IPS-20b (cell line): ENCODE measurements around the gene SDCBP2.
"Not testable (repeated sequence)": the region's sequence is repeated elsewhere in the genome, so short reads cannot be mapped to it uniquely, and the experiment has no call there.

Experiments used
- H3K27ac ChIP-seq: one replicate; pipeline ENCODE4 v1.5.1; 2013; ENCODE audit warnings: low read length
- H3K27me3 ChIP-seq: 2 replicates; pipeline ENCODE4 v1.6.1; 2013; ENCODE audit warnings: mild to moderate bottlenecking, low read length, inconsistent platforms; ENCODE audit not compliant: insufficient read depth
- H3K36me3 ChIP-seq: 2 replicates; pipeline ENCODE4 v1.6.1; 2013; ENCODE audit warnings: low read depth, mild to moderate bottlenecking, inconsistent platforms, low read length, moderate library complexity; ENCODE audit not compliant: insufficient read depth
- H3K4me1 ChIP-seq: 2 replicates; pipeline ENCODE4 v1.6.1; 2013; ENCODE audit warnings: mild to moderate bottlenecking, control low read depth, inconsistent platforms, low read length, moderate library complexity; ENCODE audit not compliant: insufficient read depth
- H3K4me3 ChIP-seq: 2 replicates; pipeline ENCODE4 v1.5.1; 2013; ENCODE audit warnings: mild to moderate bottlenecking, low read length, inconsistent platforms
- H3K9ac ChIP-seq: 2 replicates; pipeline ENCODE4 v1.6.1; 2013; ENCODE audit warnings: low read depth, mild to moderate bottlenecking, inconsistent platforms, low read length, moderate library complexity
- H3K9me3 ChIP-seq: 2 replicates; pipeline ENCODE4 v1.6.1; 2013; ENCODE audit warnings: mild to moderate bottlenecking, low read depth, low read length, inconsistent platforms; ENCODE audit not compliant: insufficient read depth

Gene SDCBP2

DNA sequence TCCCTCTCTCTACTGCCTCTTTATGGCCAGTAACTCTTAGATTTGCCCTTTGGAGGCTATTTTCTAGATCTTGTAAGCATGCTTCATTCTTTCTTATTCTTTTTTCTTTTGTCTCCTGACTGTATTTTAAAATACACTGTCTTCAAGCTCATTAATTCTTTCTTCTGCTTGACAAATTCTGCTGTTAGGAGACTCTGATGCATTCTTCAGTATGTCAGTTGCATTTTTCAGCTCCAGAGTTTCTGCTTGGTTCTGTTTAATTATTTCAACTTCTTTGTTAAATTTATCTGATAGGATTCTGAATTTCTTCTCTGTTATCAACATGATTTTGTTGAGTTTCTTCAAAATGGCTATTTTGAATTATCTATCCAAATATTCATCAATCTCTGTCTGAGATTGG is 25.0 kb upstream of the SDCBP2 start:
- Histone ChIP-seq H3K36me3 (peaks cover 21% of the 10 kb centered on the region), H3K4me3 (no peak overlapping the region), H3K27ac (no peak overlapping the region), H3K27me3 (no peaks in the 10 kb centered on the region), H3K9ac (no peak overlapping the region), H3K4me1 (no peaks in the 10 kb centered on the region), H3K9me3 (no peaks in the 10 kb centered on the region; the same call in 1 of the 2 replicates)

DNA sequence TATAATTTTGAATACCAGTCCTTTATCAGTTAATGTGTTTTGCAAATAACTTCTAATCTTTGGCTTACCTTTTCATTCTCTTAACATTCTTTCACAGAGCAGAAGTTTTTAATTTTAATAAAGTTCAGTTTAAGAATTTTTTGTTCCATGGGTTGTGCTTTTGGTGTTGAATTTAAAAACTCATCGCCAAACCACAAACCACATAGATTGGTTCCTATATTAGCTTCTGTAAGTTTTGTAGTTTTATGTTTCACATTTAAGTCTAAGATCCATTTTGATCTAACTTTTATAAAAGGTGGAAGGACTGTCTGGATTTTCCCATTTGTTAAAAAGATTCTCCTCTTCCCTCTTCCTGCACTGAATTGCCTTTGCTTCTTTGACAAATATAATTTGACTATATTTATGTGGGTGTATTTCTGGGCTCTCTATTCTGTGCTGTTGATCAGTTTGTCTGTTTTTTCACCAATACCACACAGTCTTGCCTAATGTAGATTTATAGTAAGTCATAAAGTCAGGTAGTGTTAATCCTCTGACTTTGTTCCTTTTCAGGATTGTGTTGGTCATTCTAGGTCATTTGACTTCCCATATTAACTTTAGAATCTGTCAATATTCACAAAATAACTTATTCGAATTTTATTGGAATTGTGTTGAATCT is 17.5 kb upstream of the SDCBP2 start:
- H3K4me1 ChIP-seq, result no peaks in the 10 kb centered on the region
- no peak overlapping the region for H3K27ac ChIP-seq
- H3K27me3 ChIP-seq, result no peaks in the 10 kb centered on the region
- no peak overlapping the region for H3K4me3 ChIP-seq
- H3K36me3 ChIP-seq, result no peaks in the 10 kb centered on the region
- no peak overlapping the region for H3K9ac ChIP-seq
- H3K9me3 ChIP-seq, result peaks cover 11% of the 10 kb centered on the region

DNA sequence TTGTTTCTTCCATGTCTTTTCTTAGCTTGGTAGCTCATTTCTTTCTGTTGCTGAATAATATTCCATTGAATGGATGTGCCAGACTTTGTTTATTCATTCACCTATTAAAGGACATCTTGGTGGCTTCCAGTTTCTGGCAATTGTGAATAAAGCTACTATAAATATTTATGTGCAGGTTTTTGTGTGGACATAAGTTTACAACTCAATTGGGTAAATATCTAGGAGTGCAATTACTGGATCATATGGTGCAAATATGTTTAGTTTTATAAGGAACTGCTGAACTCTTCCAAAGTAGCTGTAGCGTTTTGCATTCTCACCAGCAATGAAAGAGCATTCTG is 16.8 kb upstream of the SDCBP2 start:
- H3K27me3 ChIP-seq, result no peaks in the 10 kb centered on the region
- H3K4me3 ChIP-seq, result no peak overlapping the region
- peaks cover 11% of the 10 kb centered on the region for H3K9me3 ChIP-seq
- no peaks in the 10 kb centered on the region for H3K36me3 ChIP-seq
- H3K27ac ChIP-seq, result no peak overlapping the region
- H3K9ac ChIP-seq, result no peak overlapping the region
- H3K4me1 ChIP-seq, result no peaks in the 10 kb centered on the region

DNA sequence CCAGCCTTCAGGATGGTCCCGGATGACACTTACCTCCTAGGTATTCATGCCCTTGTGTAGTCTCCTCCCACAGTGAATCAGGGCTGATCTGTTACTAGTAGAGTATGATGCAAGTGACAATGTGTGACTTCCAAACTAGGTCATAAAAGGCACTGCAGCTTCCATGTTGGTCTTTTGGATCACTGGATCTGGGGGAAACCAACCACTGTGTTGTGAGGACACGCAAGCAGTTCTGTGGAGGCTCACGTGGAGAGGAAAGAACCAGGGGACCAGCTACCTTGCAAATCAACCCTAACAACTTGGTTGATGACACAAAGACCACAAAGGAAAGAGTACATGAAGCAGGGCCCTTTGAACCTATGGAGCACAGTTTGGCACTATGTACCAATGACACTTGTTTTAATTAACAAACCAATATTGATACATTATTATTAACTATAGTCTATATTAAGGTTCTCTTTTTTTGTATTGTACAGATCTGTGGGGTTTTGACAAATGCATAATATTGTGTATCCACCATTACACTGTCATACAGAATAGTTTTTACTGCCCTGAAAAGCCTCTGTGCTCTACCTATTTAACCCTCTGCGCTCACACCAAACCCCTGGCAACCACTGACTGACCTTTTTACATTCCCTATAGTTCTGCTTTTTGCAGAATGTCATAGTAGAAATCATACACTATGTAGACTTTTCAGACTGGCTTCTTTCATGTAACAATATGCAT is 16.3 kb upstream of the SDCBP2 start:
- no peaks in the 10 kb centered on the region for H3K27me3 ChIP-seq
- no peaks in the 10 kb centered on the region for H3K36me3 ChIP-seq
- H3K9me3 ChIP-seq, result peaks cover 11% of the 10 kb centered on the region
- no peaks in the 10 kb centered on the region for H3K4me1 ChIP-seq
- no peak overlapping the region for H3K9ac ChIP-seq
- H3K4me3 ChIP-seq, result no peak overlapping the region
- H3K27ac ChIP-seq, result no peak overlapping the region

DNA sequence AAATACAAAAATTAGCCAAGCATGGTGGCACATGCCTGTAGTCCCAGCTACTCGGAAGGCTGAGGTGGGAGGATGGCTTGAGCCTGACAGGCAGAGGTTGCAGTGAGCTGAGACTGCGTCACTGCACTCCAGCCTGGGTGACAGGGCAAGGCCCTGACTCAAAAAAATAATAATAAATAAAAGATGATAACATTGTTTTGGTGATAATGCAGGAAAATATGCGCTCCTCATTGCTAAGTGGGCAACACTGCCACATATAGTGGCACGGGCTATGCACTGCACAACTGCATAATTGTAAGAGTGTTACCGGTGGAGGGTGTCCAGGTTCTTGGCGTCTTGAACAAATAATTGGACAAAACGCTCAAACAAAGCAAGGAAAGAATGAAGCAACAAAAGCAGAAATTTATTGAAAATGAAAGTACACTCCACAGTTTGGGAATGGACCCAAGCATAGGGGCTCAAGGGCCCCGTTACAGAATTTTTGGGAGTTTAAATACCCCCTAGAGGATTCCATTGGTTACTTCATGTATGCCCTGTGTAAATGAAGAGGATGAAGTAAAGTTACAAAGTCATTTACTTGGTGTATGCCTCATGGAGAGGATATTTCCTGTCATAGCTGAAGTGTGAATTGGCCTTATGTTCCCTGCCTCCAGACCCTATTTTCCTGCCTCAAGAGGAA is 14.6 kb upstream of the SDCBP2 start:
- H3K27ac ChIP-seq, H3K9ac ChIP-seq, H3K27me3 ChIP-seq, H3K36me3 ChIP-seq, H3K4me1 ChIP-seq, H3K4me3 ChIP-seq: not testable (repeated sequence)
- H3K9me3 ChIP-seq, result peaks cover 11% of the 10 kb centered on the region; the same call in 1 of the 2 replicates

DNA sequence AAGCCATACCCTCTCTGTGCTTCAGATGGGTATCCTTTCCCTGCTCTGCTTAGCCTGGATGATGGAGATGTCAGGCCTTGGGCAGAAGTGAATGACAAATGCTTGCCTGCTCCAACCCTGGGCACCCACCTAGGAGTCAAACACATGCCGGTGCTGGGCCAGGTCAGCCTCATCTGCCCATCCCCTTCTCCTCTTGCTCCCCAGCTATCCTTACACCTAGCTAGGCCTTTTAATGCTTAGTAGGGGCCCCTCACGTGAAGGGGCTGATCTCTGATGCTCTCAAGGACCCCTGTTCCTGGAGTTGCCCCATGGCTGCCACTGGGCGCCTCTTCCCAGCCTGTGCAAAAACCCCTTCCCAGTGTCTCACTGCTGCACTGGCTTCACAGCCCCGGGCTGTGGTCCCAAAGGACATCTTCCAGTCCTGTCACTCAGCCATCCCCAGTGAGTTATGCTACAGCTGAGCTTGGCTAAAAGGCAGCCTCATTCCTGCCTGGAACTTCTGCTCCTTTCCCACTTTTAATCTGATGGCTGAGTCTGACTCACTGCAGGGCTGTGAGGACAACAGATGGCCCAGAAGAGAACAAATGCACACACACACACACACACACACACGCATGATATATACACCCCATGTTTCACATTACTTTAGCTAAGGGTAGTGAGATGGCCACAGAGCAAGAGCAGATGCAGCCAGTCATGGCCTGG is 12.8 kb upstream of the SDCBP2 start:
- no peaks in the 10 kb centered on the region for H3K27me3 ChIP-seq
- no peak overlapping the region for H3K9ac ChIP-seq
- no peak overlapping the region for H3K4me3 ChIP-seq
- H3K27ac ChIP-seq, result no peak overlapping the region
- peaks cover 1% of the 10 kb centered on the region; the same call in 1 of the 2 replicates for H3K9me3 ChIP-seq
- no peaks in the 10 kb centered on the region for H3K4me1 ChIP-seq
- no peaks in the 10 kb centered on the region for H3K36me3 ChIP-seq

DNA sequence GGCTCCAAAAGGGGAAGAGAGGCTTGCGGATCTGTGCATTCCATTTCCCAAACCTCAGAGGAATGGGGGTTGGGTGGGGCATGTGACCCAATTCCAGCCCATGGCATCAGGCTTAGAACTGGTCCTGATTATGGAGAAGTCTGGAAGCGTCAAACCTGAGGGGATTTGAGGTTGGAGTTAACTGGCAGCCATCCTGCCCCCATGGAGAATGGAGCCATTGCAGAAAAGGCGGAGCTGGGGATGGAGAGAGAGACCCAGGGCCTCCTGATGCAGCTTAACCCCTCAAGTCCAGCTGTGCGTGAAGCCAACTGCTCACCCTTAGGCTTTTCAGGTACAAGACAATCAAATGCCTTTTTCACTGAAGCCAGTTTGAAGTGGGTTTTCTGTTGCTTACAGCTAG is 9.9 kb upstream of the SDCBP2 start:
- Histone ChIP-seq H3K27ac (no peak overlapping the region), H3K9ac (no peak overlapping the region), H3K4me1 (no peaks in the 10 kb centered on the region), H3K4me3 (no peak overlapping the region), H3K36me3 (0 out of 2 replicates have a peak, but pooled peaks cover 3% of the 10 kb centered on the region), H3K9me3 (no peaks in the 10 kb centered on the region), H3K27me3 (no peaks in the 10 kb centered on the region)

DNA sequence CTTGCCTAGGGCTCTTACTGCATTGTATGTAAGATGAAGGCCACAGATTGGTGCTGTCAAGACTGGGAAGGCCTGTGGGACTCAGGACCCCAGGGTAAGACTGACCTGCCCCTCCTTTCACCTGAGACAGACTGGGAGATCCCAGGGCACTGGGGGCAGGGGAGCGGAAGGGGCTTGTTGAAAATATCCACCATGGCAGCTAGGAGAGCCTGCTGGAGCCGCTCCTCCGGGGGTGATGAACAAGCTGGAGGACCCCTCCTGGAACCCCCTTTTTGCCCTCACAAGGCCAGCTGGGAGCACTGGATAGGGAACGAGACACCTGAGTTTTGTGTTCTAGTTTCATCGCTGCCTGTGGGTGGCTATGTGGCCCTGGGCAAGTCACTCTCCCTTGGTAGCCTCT is 9.2 kb upstream of the SDCBP2 start:
- H3K36me3 ChIP-seq, result 0 out of 2 replicates have a peak, but pooled peaks cover 4% of the 10 kb centered on the region
- H3K9ac ChIP-seq, result no peak overlapping the region
- H3K9me3 ChIP-seq, result no peaks in the 10 kb centered on the region
- no peaks in the 10 kb centered on the region for H3K27me3 ChIP-seq
- H3K4me3 ChIP-seq, result no peak overlapping the region
- no peak overlapping the region for H3K27ac ChIP-seq
- H3K4me1 ChIP-seq, result no peaks in the 10 kb centered on the region

DNA sequence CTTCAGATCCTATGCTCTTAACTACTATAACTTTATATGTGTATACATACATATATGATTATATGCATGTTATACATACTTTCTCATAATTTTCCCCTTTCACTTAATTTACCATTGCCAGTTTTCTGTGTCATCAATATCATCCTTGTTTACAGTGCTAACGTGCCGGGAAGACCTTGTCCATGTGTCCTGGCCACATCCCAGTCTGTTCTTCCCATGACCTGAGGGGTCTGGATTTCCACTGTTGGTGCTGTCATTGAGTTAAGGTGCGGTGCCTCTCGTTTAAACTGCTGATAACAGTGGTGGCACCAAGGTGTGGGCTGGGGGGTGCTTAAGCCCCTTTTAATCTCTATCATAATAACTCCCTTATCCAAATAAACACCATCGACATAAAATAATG is 8.5 kb upstream of the SDCBP2 start:
- no peak overlapping the region for H3K9ac ChIP-seq
- no peaks in the 10 kb centered on the region for H3K27me3 ChIP-seq
- H3K4me3 ChIP-seq, result no peak overlapping the region
- 0 out of 2 replicates have a peak, but pooled peaks cover 8% of the 10 kb centered on the region for H3K36me3 ChIP-seq
- H3K27ac ChIP-seq, result no peak overlapping the region
- no peaks in the 10 kb centered on the region for H3K9me3 ChIP-seq
- H3K4me1 ChIP-seq, result no peaks in the 10 kb centered on the region

DNA sequence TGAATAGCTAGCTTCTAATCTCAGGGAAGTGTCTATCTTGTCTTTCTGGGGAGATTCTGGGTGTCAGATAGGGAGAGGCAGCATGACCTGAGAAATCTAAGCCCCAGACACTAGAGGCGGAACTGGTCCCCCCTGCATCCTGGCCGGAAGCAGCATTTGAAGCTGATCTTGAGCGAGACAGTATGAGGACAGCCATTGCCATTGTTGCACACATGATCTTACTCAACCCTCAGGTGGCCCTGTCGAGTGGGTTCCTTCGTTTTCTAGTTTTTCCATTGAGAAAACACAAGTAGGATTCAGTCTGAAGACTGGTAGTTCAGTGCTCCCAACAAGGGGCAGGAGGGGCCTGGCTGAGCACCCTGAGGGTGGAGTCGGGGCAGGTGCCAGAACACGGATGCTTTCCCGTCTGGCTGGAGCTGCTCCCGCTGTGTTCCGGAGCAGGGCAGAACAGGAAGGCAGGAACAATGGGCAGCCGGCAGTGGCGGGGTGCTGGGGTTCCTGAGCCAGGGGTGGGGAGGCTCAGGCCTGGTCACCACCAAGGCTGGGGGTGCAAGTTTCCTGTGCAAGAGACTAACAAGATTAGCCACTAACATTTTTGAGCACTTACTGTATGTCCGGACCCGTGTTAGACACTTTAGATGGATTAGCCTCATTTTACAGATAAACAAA is 7.9 kb upstream of the SDCBP2 start:
- 0 out of 2 replicates have a peak, but pooled peaks cover 8% of the 10 kb centered on the region for H3K36me3 ChIP-seq
- H3K27me3 ChIP-seq, result no peaks in the 10 kb centered on the region
- no peak overlapping the region for H3K27ac ChIP-seq
- H3K4me1 ChIP-seq, result no peaks in the 10 kb centered on the region
- H3K9ac ChIP-seq, result no peak overlapping the region
- H3K9me3 ChIP-seq, result no peaks in the 10 kb centered on the region
- no peak overlapping the region for H3K4me3 ChIP-seq

DNA sequence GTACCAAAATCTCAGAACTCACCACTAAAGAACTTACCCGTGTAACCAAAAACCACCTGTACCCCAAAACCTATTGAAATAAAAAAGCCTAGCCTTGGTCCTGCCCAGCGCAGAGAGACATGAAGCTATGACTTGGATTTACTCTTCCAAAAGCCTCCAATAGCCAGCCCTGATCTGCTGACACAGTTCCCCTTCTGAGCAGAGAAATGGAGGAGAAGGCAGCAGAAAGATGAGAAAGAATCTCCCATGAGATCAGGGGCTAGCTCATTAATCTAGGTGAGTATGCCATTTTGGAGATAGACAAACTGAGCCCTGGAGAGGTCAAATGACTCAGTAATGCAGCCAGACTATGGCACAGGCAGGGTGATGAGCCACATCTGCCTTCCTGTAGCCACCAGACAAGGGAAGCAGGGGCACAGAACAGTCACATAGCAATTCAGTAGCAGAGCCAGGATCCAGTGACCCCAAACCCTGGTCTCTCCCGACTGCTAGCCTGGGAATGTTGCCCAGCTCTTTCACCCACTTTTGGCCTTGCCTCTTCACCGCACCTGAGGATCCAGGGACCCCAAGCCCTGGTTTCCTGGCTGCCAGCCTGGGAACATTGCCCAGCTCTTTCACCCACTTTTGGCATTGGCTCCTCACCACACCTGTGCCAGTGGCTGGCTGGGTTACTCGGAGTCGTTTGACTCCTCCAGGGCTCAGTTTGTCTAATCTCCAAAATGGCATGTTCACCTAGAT is 7.2 kb upstream of the SDCBP2 start:
- H3K27ac ChIP-seq, result no peak overlapping the region
- no peaks in the 10 kb centered on the region for H3K4me1 ChIP-seq
- H3K9me3 ChIP-seq, result no peaks in the 10 kb centered on the region
- 0 out of 2 replicates have a peak, but pooled peaks cover 14% of the 10 kb centered on the region for H3K36me3 ChIP-seq
- H3K27me3 ChIP-seq, result no peaks in the 10 kb centered on the region
- no peak overlapping the region for H3K9ac ChIP-seq
- H3K4me3 ChIP-seq, result no peak overlapping the region
